ENCODE data around the gene DLX4.

DNA sequence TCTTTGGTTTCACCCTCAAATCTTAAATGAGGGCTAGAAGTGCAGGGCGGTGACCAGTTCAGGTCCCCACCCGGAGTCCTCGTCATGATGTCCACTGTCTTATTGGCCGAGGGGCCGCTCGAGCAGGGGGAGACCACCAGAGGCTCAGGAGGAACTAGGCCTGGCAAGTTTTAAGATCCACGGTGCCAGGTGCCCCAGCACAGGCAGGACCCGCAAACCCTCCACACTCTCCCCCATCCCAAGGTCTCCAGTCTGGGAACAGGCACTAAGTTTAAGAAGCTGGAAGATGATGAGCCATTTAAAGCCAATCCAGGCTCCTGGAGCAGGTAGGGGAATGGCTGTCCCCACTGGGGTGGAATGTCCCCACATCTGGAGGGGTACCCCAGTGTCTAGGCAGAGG lies 21.9 kb downstream of the DLX4 start:
- TF ChIP-seq POLR2A (IDR thresholded peaks at IDR 0.05) = no peak
- no peak for TF ChIP-seq CTCF (IDR thresholded peaks at IDR 0.05)
- TF ChIP-seq EP300 (IDR thresholded peaks at IDR 0.05) = no peak
- TF ChIP-seq POLR2AphosphoS5 (IDR thresholded peaks at IDR 0.05) = no peak
